ENCODE measurements around the gene VDR.

Gene VDR

GRCh38 chr12:47832263-47832933 lies 72.4 kb downstream of the VDR start:
- no peaks in the 10 kb centered on the region for H3K36me3 ChIP-seq (ENCODE audit: insufficient read depth, insufficient read length, low read length)
- H3K4me3 ChIP-seq (ENCODE audit: insufficient read length, low read depth), result no peak overlapping the region
- DNase-seq (ENCODE audit: low read depth, low spot score), result no peak
- peaks cover 14% of the 10 kb centered on the region for H3K4me1 ChIP-seq (ENCODE audit: insufficient read depth, insufficient read length)
- no peak overlapping the region for H3K9ac ChIP-seq (ENCODE audit: insufficient read length, low read depth)
- no peaks in the 10 kb centered on the region for H3K27me3 ChIP-seq (ENCODE audit: insufficient read depth, insufficient read length)
- no peaks in the 10 kb centered on the region for H3K9me3 ChIP-seq (ENCODE audit: insufficient read depth, low read length)
- TF ChIP-seq ZNF274 (IDR thresholded peaks at IDR 0.05; ENCODE audit: low read depth, low read length) (no peak), YY1 (IDR thresholded peaks at IDR 0.05; ENCODE audit: insufficient read depth, insufficient read length) (no peak), SUZ12 (IDR thresholded peaks at IDR 0.05; ENCODE audit: extremely low read depth, insufficient read depth, insufficient read length) (no peak)

- Histone ChIP-seq H3K9me3 (ENCODE audit: insufficient read depth, low read length) (no peaks in the 10 kb centered on the region), H3K36me3 (ENCODE audit: insufficient read depth, insufficient read length, low read length) (no peaks in the 10 kb centered on the region), H3K4me1 (ENCODE audit: insufficient read depth, insufficient read length) (peaks cover 25% of the 10 kb centered on the region), H3K9ac (ENCODE audit: insufficient read length, low read depth) (no peak overlapping the region), H3K27me3 (ENCODE audit: insufficient read depth, insufficient read length) (no peaks in the 10 kb centered on the region), H3K4me3 (ENCODE audit: insufficient read length, low read depth) (no peak overlapping the region)
- no peak for TF ChIP-seq YY1 (IDR thresholded peaks at IDR 0.05; ENCODE audit: insufficient read depth, insufficient read length)
- TF ChIP-seq ZNF274 (IDR thresholded peaks at IDR 0.05; ENCODE audit: low read depth, low read length), result no peak
- no peak for TF ChIP-seq SUZ12 (IDR thresholded peaks at IDR 0.05; ENCODE audit: extremely low read depth, insufficient read depth, insufficient read length)
- no peak for DNase-seq (ENCODE audit: low read depth, low spot score)
Measured at GRCh38 chr12:47829584-47829983, 75.2 kb downstream of the VDR start.

- no peak for DNase-seq (ENCODE audit: low read depth, low spot score)
- Histone ChIP-seq H3K4me1 (ENCODE audit: insufficient read depth, insufficient read length) (peaks cover 25% of the 10 kb centered on the region), H3K27me3 (ENCODE audit: insufficient read depth, insufficient read length) (no peaks in the 10 kb centered on the region), H3K36me3 (ENCODE audit: insufficient read depth, insufficient read length, low read length) (no peaks in the 10 kb centered on the region), H3K9me3 (ENCODE audit: insufficient read depth, low read length) (no peaks in the 10 kb centered on the region), H3K9ac (ENCODE audit: insufficient read length, low read depth) (peak overlapping the region; percentile 15), H3K4me3 (ENCODE audit: insufficient read length, low read depth) (no peak overlapping the region)
- no peak for TF ChIP-seq SUZ12 (IDR thresholded peaks at IDR 0.05; ENCODE audit: extremely low read depth, insufficient read depth, insufficient read length)
- TF ChIP-seq ZNF274 (IDR thresholded peaks at IDR 0.05; ENCODE audit: low read depth, low read length), result no peak
- TF ChIP-seq YY1 (IDR thresholded peaks at IDR 0.05; ENCODE audit: insufficient read depth, insufficient read length), result no peak
Measured at GRCh38 chr12:47828976-47829482, 75.8 kb downstream of the VDR start.

- Histone ChIP-seq H3K27me3 (ENCODE audit: insufficient read depth, insufficient read length) (peaks cover 2% of the 10 kb centered on the region), H3K4me3 (ENCODE audit: insufficient read length, low read depth) (no peak overlapping the region), H3K4me1 (ENCODE audit: insufficient read depth, insufficient read length) (peaks cover 25% of the 10 kb centered on the region), H3K36me3 (ENCODE audit: insufficient read depth, insufficient read length, low read length) (no peaks in the 10 kb centered on the region), H3K9ac (ENCODE audit: insufficient read length, low read depth) (no peak overlapping the region), H3K9me3 (ENCODE audit: insufficient read depth, low read length) (no peaks in the 10 kb centered on the region)
- no peak for DNase-seq (ENCODE audit: low read depth, low spot score)
- no peak for TF ChIP-seq SUZ12 (IDR thresholded peaks at IDR 0.05; ENCODE audit: extremely low read depth, insufficient read depth, insufficient read length)
- TF ChIP-seq YY1 (IDR thresholded peaks at IDR 0.05; ENCODE audit: insufficient read depth, insufficient read length), result no peak
- TF ChIP-seq ZNF274 (IDR thresholded peaks at IDR 0.05; ENCODE audit: low read depth, low read length), result no peak
Measured at GRCh38 chr12:47828008-47828975, 76.5 kb downstream of the VDR start.

GRCh38 chr12:47825173-47825639 lies 79.6 kb downstream of the VDR start:
- Histone ChIP-seq H3K4me1 (ENCODE audit: insufficient read depth, insufficient read length) (peaks cover 33% of the 10 kb centered on the region), H3K4me3 (ENCODE audit: insufficient read length, low read depth) (no peak overlapping the region), H3K36me3 (ENCODE audit: insufficient read depth, insufficient read length, low read length) (no peaks in the 10 kb centered on the region), H3K9me3 (ENCODE audit: insufficient read depth, low read length) (no peaks in the 10 kb centered on the region), H3K9ac (ENCODE audit: insufficient read length, low read depth) (no peak overlapping the region), H3K27me3 (ENCODE audit: insufficient read depth, insufficient read length) (peaks cover 2% of the 10 kb centered on the region)
- DNase-seq (ENCODE audit: low read depth, low spot score), result no peak
- TF ChIP-seq ZNF274 (IDR thresholded peaks at IDR 0.05; ENCODE audit: low read depth, low read length) (no peak), SUZ12 (IDR thresholded peaks at IDR 0.05; ENCODE audit: extremely low read depth, insufficient read depth, insufficient read length) (no peak), YY1 (IDR thresholded peaks at IDR 0.05; ENCODE audit: insufficient read depth, insufficient read length) (no peak)

- Histone ChIP-seq H3K4me3 (ENCODE audit: insufficient read length, low read depth) (no peak overlapping the region), H3K4me1 (ENCODE audit: insufficient read depth, insufficient read length) (peaks cover 33% of the 10 kb centered on the region), H3K9ac (ENCODE audit: insufficient read length, low read depth) (no peak overlapping the region), H3K9me3 (ENCODE audit: insufficient read depth, low read length) (no peaks in the 10 kb centered on the region), H3K27me3 (ENCODE audit: insufficient read depth, insufficient read length) (peaks cover 2% of the 10 kb centered on the region), H3K36me3 (ENCODE audit: insufficient read depth, insufficient read length, low read length) (no peaks in the 10 kb centered on the region)
- no peak for TF ChIP-seq SUZ12 (IDR thresholded peaks at IDR 0.05; ENCODE audit: extremely low read depth, insufficient read depth, insufficient read length)
- TF ChIP-seq YY1 (IDR thresholded peaks at IDR 0.05; ENCODE audit: insufficient read depth, insufficient read length), result no peak
- no peak for TF ChIP-seq ZNF274 (IDR thresholded peaks at IDR 0.05; ENCODE audit: low read depth, low read length)
- no peak for DNase-seq (ENCODE audit: low read depth, low spot score)
Measured at GRCh38 chr12:47824635-47825034, 80.2 kb downstream of the VDR start.

- Histone ChIP-seq H3K4me3 (ENCODE audit: insufficient read length, low read depth) (no peak overlapping the region), H3K27me3 (ENCODE audit: insufficient read depth, insufficient read length) (peaks cover 2% of the 10 kb centered on the region), H3K36me3 (ENCODE audit: insufficient read depth, insufficient read length, low read length) (no peaks in the 10 kb centered on the region), H3K9me3 (ENCODE audit: insufficient read depth, low read length) (no peaks in the 10 kb centered on the region), H3K9ac (ENCODE audit: insufficient read length, low read depth) (no peak overlapping the region), H3K4me1 (ENCODE audit: insufficient read depth, insufficient read length) (peaks cover 29% of the 10 kb centered on the region)
- TF ChIP-seq SUZ12 (IDR thresholded peaks at IDR 0.05; ENCODE audit: extremely low read depth, insufficient read depth, insufficient read length) (no peak), ZNF274 (IDR thresholded peaks at IDR 0.05; ENCODE audit: low read depth, low read length) (no peak)
- DNase-seq (ENCODE audit: low read depth, low spot score), result no peak
Measured at GRCh38 chr12:47824198-47824597, 80.6 kb downstream of the VDR start.

Measured in NT2/D1 (cell line).